Hepatocyte (in vitro differentiated cells): ENCODE results near the gene LEUTX. TPM values are rescaled to one million over a fixed set of nuclear protein-coding genes. Genes with fewer than 3 reads are reported as not detected.
"Not testable (repeated sequence)": the region's sequence is repeated elsewhere in the genome, so short reads cannot be mapped to it uniquely, and the experiment has no call there.

Experiments used
- DNase-seq: peaks from one replicate; pipeline ENCODE4 v3.0.0-alpha.2; 2016; ENCODE audit warnings: low spot score
- H2AFZ ChIP-seq: fragments of 200-600 bp; sonication (generic); 2 replicates; pipeline ENCODE4 v1.6.0; 2016; ENCODE audit warnings: antibody characterized with exemption, mild to moderate bottlenecking
- H3K27ac ChIP-seq: fragments of 200-600 bp; sonication (generic); 2 replicates; pipeline ENCODE4 v1.5.1; 2016; ENCODE audit warnings: mild to moderate bottlenecking
- H3K27me3 ChIP-seq: fragments of 200-600 bp; sonication (generic); 2 replicates; pipeline ENCODE4 v1.6.1; 2016
- H3K36me3 ChIP-seq: fragments of 200-600 bp; sonication (generic); replicated peaks from 2 replicates; pipeline ENCODE4 v1.5.1; 2016; ENCODE audit warnings: low read depth; ENCODE audit not compliant: insufficient read depth
- H3K4me1 ChIP-seq: fragments of 200-600 bp; sonication (generic); 2 replicates; pipeline ENCODE4 v1.5.1; 2016; ENCODE audit warnings: mild to moderate bottlenecking, moderate library complexity; ENCODE audit not compliant: insufficient read depth
- H3K4me2 ChIP-seq: fragments of 200-600 bp; sonication (generic); 2 replicates; pipeline ENCODE4 v1.6.0; 2016
- H3K4me3 ChIP-seq: fragments of 200-600 bp; sonication (generic); 2 replicates; pipeline ENCODE4 v1.5.1; 2016; ENCODE audit warnings: mild to moderate bottlenecking
- H3K79me2 ChIP-seq: fragments of 200-600 bp; sonication (generic); 2 replicates; pipeline ENCODE4 v1.6.0; 2017; ENCODE audit warnings: mild to moderate bottlenecking
- H3K9me2 ChIP-seq: fragments of 200-600 bp; sonication (generic); replicated peaks from 2 replicates; pipeline ENCODE4 v1.6.0; 2017; ENCODE audit warnings: mild to moderate bottlenecking; ENCODE audit not compliant: insufficient read depth
- H3K9me3 ChIP-seq: fragments of 200-600 bp; sonication (generic); 2 replicates; pipeline ENCODE4 v1.5.1; 2016; ENCODE audit warnings: low read depth, mild to moderate bottlenecking
- H4K20me1 ChIP-seq: fragments of 200-600 bp; sonication (generic); 2 replicates; pipeline ENCODE4 v1.6.0; 2016; ENCODE audit warnings: mild to moderate bottlenecking; ENCODE audit not compliant: insufficient read depth, poor library complexity, severe bottlenecking
- CTCF ChIP-seq: fragments of 200-600 bp; sonication (generic); IDR thresholded peaks from 2 replicates; pipeline ENCODE4 v1.5.1; 2016; ENCODE audit warnings: antibody characterized with exemption, mild to moderate bottlenecking; ENCODE audit not compliant: poor library complexity
- EZH2 ChIP-seq: fragments of 200-600 bp; sonication (generic); IDR thresholded peaks from 2 replicates; pipeline ENCODE4 v1.6.1; 2016; ENCODE audit warnings: antibody characterized with exemption, mild to moderate bottlenecking, borderline replicate concordance
- EZH2phosphoT487 ChIP-seq: fragments of 200-600 bp; sonication (generic); IDR thresholded peaks from one replicate; pipeline ENCODE4 v1.6.1; 2018; ENCODE audit warnings: antibody characterized with exemption, mild to moderate bottlenecking, low read depth, moderate library complexity; ENCODE audit not compliant: unreplicated experiment, severe bottlenecking
- WGBS: methylation state at CpG from one replicate; pipeline ENCODE4 v1.1.6; 2016; ENCODE audit warnings: low lambda C conversion rate; ENCODE audit errors: missing lambda C conversion rate; 5-methylcytosine and 5-hydroxymethylcytosine counted together
- polyA plus RNA-seq: library from polyadenylated mRNA; unstranded; fragments of >200 nt; fragmentation: Nextera tagmentation; extraction: Ambion mirVana; gene quantifications from 2 replicates; pipeline ENCODE4 v1.2.1, GENCODE V29; 2016
- total RNA-seq: library from RNA; depleted of rRNA; stranded (reverse); fragments of >200 nt; gene quantifications from 2 replicates; pipeline ENCODE4 v1.2.3, GENCODE V29; 2014

LEUTX gene
- total and polyA plus RNA-seq, 2 experiments from 2014 or later: not detected

GRCh38 chr19:39754544-39754943 is 24.1 kb upstream of the LEUTX start:
- Histone ChIP-seq H2AFZ (no peak overlapping the region), H3K4me2 (no peak overlapping the region), H3K27ac (no peak overlapping the region), H3K4me1 (no peaks in the 10 kb centered on the region), H3K36me3 (no peaks in the 10 kb centered on the region), H3K9me3 (no peaks in the 10 kb centered on the region), H3K79me2 (no peaks in the 10 kb centered on the region), H3K9me2 (no peaks in the 10 kb centered on the region), H3K27me3 (peaks cover 15% of the 10 kb centered on the region), H3K4me3 (no peak overlapping the region), H4K20me1 (no peaks in the 10 kb centered on the region)
- TF ChIP-seq CTCF (no peak), EZH2phosphoT487 (no peak), EZH2 (no peak)
- WGBS: 76% methylated on average over 2 of the region's 2 CpGs
- DNase-seq: no peak

GRCh38 chr19:39754971-39755370 is 23.7 kb upstream of the LEUTX start:
- H3K27ac ChIP-seq: no peak overlapping the region
- H3K9me2 ChIP-seq: no peaks in the 10 kb centered on the region
- no peaks in the 10 kb centered on the region for H4K20me1 ChIP-seq
- H3K79me2 ChIP-seq: no peaks in the 10 kb centered on the region
- TF ChIP-seq EZH2phosphoT487 (no peak), CTCF (no peak), EZH2 (no peak)
- peaks cover 18% of the 10 kb centered on the region for H3K27me3 ChIP-seq
- 78% methylated on average over 3 of the region's 3 CpGs for WGBS
- no peaks in the 10 kb centered on the region for H3K4me1 ChIP-seq
- H2AFZ ChIP-seq: no peak overlapping the region
- no peak overlapping the region for H3K4me3 ChIP-seq
- no peaks in the 10 kb centered on the region for H3K9me3 ChIP-seq
- no peaks in the 10 kb centered on the region for H3K36me3 ChIP-seq
- no peak for DNase-seq
- H3K4me2 ChIP-seq: no peak overlapping the region

- no peaks in the 10 kb centered on the region for H3K4me1 ChIP-seq
- no peak overlapping the region for H3K27ac ChIP-seq
- no peaks in the 10 kb centered on the region for H3K9me3 ChIP-seq
- H3K4me3 ChIP-seq: no peak overlapping the region
- TF ChIP-seq EZH2phosphoT487 (no peak), CTCF (no peak), EZH2 (no peak)
- no peak overlapping the region for H2AFZ ChIP-seq
- H3K36me3 ChIP-seq: no peaks in the 10 kb centered on the region
- H3K27me3 ChIP-seq: peaks cover 18% of the 10 kb centered on the region
- no peaks in the 10 kb centered on the region for H3K9me2 ChIP-seq
- DNase-seq: no peak
- no peaks in the 10 kb centered on the region for H4K20me1 ChIP-seq
- H3K4me2 ChIP-seq: no peak overlapping the region
- 77% methylated on average over 4 of the region's 4 CpGs for WGBS
- H3K79me2 ChIP-seq: no peaks in the 10 kb centered on the region
Observed at GRCh38 chr19:39759457-39760184, 19.0 kb upstream of the LEUTX start.

- not testable (repeated sequence) for H3K36me3 ChIP-seq, H3K4me2 ChIP-seq, H3K4me3 ChIP-seq, H4K20me1 ChIP-seq, H3K27ac ChIP-seq, DNase-seq, H3K9me2 ChIP-seq, H3K9me3 ChIP-seq, H2AFZ ChIP-seq, H3K4me1 ChIP-seq, H3K79me2 ChIP-seq
- WGBS: 93% methylated on average over 1 of the region's 1 CpG
- H3K27me3 ChIP-seq: peaks cover 18% of the 10 kb centered on the region
Observed at GRCh38 chr19:39761851-39762250, 16.8 kb upstream of the LEUTX start.
